ENCODE results near the gene CCDC107. TPM values are rescaled to one million over a fixed set of nuclear protein-coding genes. Genes with fewer than 3 reads are reported as not detected.
A peak's percentile ranks its signal among the peaks of the same experiment; 100 is the strongest.

The CCDC107 gene
- total and polyA plus RNA-seq, 9 donors: 14.6 to 29.8 (median 17.9) TPM

DNA sequence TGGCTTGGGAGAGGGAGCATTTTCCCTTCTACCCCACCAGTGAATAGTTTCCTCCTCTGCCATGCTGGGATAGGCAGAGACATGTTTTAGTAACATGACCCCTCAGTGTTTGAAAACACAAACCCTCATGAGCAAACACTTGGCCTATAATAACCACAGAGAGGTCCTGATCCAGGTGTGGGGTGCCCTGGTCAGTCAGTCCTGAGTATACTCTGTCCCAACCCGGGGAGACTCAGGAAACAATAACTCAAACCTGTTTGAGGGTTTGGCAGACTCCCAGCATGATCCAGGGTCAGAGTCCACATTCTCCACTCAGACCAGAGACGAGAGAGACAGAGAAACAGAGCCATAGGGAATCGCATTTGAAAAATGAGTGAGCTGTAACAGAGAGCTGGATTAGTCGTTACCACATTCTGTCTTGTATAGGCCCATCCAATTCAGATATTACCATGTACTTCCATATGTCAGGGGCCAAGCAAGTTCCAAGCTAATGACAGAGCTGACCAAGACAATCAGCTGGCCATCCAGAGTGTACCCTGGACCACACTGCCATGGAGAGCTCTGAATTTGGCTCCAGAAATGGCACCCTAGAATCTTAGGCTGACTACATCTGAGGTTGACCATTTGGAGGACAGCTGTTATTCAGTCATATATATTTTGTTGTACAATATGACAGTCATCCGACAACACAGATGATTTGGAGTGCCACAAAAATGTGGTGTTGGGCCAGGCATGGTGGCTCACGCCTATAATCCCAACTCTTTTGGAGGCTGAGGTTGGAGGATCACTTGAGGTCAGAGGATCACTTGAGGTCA, 11.4 kb downstream of the CCDC107 start:
- Histone ChIP-seq H3K36me3 (no peaks in the 10 kb centered on the region), H3K27me3 (no peaks in the 10 kb centered on the region), H3K27ac (no peak overlapping the region), H3K4me1 (ENCODE audit: insufficient read depth) (no peaks in the 10 kb centered on the region), H3K9me3 (no peaks in the 10 kb centered on the region), H3K4me3 (no peak overlapping the region)
- TF ChIP-seq CTCF (IDR thresholded peaks at IDR 0.05): no peak
- TF ChIP-seq EP300 (IDR thresholded peaks at IDR 0.05): no peak
- TF ChIP-seq POLR2A (IDR thresholded peaks at IDR 0.05): no peak
- 56 to 61% (median 58%) methylated on average over 6 of the region's 6 CpGs for WGBS, 3 donors
- intact Hi-C loops (cut with DNase I): no loop called here
- no peak for DNase-seq

GRCh38 chr9:35673132-35674024, 15.3 kb downstream of the CCDC107 start, which contains the start of gene CA9:
Gene CA9 (plus strand): TSS chr9:35673928. CDS start chr9:35673960, 32 bp downstream.
- Histone ChIP-seq H3K4me1 (ENCODE audit: insufficient read depth) (peaks cover 5% of the 10 kb centered on the region), H3K4me3 (no peak within 1 kb of the TSS), H3K27ac (no peak within 1 kb of the TSS), H3K36me3 (no peaks in the 10 kb centered on the region), H3K27me3 (no peaks in the 10 kb centered on the region), H3K9me3 (no peaks in the 10 kb centered on the region)
- intact Hi-C loops (cut with DNase I): no loop called here
- WGBS, 3 donors: 43 to 56% (median 51%) methylated on average over 9 to 10 of the region's 10 CpGs
- DNase-seq: no peak
- no peak for TF ChIP-seq EP300 (IDR thresholded peaks at IDR 0.05)
- TF ChIP-seq CTCF (IDR thresholded peaks at IDR 0.05): no peak
- TF ChIP-seq POLR2A (IDR thresholded peaks at IDR 0.05): no peak

DNA sequence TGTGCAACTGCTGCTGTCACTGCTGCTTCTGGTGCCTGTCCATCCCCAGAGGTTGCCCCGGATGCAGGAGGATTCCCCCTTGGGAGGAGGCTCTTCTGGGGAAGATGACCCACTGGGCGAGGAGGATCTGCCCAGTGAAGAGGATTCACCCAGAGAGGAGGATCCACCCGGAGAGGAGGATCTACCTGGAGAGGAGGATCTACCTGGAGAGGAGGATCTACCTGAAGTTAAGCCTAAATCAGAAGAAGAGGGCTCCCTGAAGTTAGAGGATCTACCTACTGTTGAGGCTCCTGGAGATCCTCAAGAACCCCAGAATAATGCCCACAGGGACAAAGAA, 15.9 kb downstream of the CCDC107 start:
- Histone ChIP-seq H3K36me3 (no peaks in the 10 kb centered on the region), H3K27me3 (no peaks in the 10 kb centered on the region), H3K4me3 (no peak overlapping the region), H3K4me1 (ENCODE audit: insufficient read depth) (peaks cover 5% of the 10 kb centered on the region), H3K27ac (no peak overlapping the region), H3K9me3 (no peaks in the 10 kb centered on the region)
- intact Hi-C loops (cut with DNase I): no loop called here
- 72 to 80% (median 72%) methylated on average over 3 of the region's 3 CpGs for WGBS, 3 donors
- TF ChIP-seq POLR2A (IDR thresholded peaks at IDR 0.05) (no peak), EP300 (IDR thresholded peaks at IDR 0.05) (no peak), CTCF (IDR thresholded peaks at IDR 0.05) (no peak)
- no peak for DNase-seq

DNA sequence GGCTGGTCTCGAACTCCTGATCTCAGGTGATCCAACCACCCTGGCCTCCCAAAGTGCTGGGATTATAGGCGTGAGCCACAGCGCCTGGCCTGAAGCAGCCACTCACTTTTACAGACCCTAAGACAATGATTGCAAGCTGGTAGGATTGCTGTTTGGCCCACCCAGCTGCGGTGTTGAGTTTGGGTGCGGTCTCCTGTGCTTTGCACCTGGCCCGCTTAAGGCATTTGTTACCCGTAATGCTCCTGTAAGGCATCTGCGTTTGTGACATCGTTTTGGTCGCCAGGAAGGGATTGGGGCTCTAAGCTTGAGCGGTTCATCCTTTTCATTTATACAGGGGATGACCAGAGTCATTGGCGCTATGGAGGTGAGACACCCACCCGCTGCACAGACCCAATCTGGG, 17.1 kb downstream of the CCDC107 start:
- Histone ChIP-seq H3K9me3 (no peaks in the 10 kb centered on the region), H3K4me1 (ENCODE audit: insufficient read depth) (peaks cover 5% of the 10 kb centered on the region), H3K27me3 (no peaks in the 10 kb centered on the region), H3K27ac (no peak overlapping the region), H3K36me3 (no peaks in the 10 kb centered on the region), H3K4me3 (peak overlapping the region; percentile 52)
- no peak for DNase-seq
- no peak for TF ChIP-seq CTCF (IDR thresholded peaks at IDR 0.05)
- no peak for TF ChIP-seq POLR2A (IDR thresholded peaks at IDR 0.05)
- no peak for TF ChIP-seq EP300 (IDR thresholded peaks at IDR 0.05)
- intact Hi-C loops (cut with DNase I): no loop called here
- WGBS, 3 donors: 32 to 38% (median 36%) methylated on average over 13 of the region's 13 CpGs

Measured in ovary (tissue), 9 donors.